CD4-positive, alpha-beta T cell treated with Interleukin-4 for 1 hour (primary cell): ENCODE results near the gene CHTF8.
A peak's percentile ranks its signal among the peaks of the same experiment; 100 is the strongest.
"Not testable (repeated sequence)": the region's sequence is repeated elsewhere in the genome, so short reads cannot be mapped to it uniquely, and the experiment has no call there.

Experiments used
- DNase-seq, 2 donors: peaks; one replicate each; pipeline ENCODE4 v3.0.0-alpha.2; 2020 to 2022

The CHTF8 gene

DNA sequence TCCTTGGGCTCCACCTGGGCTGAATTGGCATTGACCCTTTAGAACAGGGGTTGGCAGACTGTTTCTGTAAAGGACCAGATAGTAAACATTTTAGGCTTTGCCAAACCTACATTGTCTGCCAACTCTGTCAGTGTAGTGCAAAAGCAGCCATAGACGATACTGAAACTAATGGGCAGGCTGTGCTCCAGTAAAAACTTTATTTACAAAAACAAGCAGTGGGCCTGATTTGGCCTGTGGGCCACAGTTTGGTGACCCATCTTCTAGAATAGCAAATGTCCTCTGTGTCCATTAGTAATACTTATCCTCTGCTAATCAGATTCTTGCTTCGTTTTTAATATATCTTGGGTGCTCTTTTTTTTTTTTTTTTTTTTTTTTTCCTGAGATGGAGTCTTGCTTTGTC, 6.2 kb upstream of the CHTF8 start:
- no peak for DNase-seq

DNA sequence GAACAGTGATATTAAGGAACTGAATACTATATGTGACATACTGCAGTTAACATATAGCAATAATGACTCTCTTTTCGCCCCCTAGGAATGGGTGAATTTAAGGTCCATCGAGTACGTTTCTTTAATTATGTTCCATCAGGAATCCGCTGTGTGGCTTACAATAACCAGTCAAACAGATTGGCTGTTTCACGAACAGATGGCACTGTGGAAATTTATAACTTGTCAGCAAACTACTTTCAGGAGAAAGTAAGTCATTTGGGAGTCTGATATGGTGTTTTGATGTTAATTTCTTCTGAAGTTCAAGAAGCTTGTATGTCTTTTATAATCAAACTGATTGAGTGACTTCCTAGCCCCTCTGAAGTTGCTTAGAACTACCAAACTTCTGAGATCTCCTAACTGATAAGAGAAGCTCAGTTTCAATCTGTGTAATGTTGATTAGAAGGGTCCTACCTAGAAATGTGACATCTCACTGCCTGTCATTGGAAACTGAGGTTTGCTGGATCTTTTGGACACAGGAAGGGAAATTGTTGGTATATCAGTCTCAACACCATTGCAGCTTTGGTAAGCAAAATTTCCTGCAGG, 1.1 kb upstream of the CHTF8 start:
- peak in 1 of 2 donors; percentile 24 for DNase-seq

DNA sequence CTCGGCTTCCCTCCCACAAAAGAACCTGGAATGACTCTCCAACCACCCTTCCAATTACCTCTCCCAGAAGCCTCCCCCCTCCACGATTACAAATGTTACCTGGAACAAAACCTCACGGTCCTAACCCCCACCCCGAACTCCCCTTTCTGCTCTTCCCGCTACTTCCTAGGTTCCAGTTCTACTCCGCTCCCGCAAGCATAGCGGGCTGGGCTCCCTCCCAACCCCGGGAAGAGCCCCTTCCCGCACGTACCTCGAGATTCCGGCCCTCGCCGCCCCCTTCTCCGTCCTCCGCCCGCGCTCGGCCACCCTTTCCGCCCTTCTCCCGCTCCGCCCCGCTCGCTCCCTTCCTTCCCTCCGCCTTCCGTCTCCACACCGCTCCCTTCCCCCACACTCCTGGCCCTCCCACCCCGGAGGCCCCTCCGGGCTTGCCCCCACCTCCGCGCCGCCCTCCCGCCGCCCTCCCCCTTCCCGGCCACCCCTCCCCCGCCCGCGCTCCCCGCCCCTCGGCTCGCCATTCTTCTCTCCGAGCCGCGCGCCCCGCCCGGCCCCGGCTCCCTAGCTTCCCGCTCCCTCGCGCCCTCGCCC, 457 bp downstream of the CHTF8 start:
- DNase-seq, result peak; percentile 65 to 77

DNA sequence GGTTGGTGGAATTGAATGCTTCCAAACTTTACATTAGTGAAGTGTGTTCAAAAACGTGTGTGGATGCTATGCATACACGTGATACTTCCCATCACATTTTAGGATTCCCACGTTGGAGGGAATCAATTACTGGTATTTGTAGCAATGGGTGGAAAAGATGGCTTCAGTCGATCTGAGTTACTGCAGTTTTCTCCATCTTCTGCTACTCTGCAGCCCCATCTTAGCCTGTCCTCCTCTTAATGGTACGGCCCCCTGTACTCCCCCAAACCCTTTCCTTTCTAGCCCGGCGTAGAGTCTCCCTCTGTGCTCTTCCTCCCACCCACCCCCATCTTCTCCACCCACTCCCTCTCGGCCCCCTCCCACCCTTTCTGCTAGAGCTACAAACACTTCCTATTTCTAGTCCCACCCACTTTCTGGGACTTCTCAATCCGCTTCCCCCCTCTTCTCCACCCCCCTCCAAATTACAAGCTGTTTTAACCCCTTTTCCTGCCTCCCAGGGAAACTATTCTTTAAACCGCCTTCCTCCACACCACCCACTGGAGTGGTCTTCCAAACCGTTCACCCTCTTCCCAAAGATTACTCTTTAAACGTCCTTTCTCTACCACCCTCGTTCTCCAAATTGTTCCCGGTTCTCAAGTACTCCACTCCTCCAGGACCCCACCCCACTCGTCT, 1.1 kb downstream of the CHTF8 start:
- peak; percentile 15 to 34 for DNase-seq

DNA sequence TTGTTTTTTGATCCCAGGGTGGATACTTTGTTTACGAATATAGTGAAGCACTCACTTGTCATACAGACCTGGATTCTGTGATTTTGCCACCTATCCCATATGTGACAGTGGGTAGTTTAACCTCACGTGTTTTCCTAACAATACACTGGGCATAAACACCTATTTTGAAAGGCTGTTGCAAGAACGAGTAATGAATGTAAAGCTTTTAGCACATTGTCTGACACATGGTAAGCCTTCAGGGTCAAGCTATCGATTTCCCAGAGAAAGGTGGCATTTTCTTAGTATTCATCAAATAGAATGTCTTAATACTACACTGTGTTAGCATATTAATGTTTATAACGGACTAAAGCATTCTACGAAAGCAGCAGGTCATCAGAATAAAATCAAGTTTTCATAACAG, 1.9 kb downstream of the CHTF8 start:
- no peak for DNase-seq

DNA sequence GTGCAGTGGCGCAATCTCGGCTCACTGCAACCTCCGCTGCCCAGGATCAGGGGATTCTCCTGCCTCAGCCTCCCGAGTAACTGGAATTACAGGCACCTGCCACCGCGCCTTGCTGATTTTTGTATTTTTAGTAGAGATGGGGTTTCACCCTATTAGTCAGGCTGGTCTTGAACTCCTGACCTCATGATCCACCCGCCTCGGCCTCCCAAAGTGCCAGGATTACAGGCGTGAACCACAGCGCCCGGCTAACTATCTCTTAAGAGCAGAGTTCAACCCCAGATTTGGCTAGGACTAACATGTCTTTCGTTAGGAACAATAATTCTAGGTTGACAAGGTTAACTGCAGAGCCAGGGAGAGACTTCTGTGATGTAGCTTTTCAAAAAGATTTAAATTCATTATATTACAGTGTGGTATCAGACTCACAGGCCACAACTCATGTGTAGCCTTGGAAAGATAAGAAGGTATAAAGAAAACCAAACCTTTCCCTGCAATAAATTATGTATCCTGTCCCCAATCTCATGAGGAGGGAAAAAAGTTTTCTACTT, 4.3 kb downstream of the CHTF8 start:
- DNase-seq, result no peak

- DNase-seq, result not testable (repeated sequence)
Measured at GRCh38 chr16:69126801-69127200, 5.6 kb downstream of the CHTF8 start.

GRCh38 chr16:69126221-69126620, 6.2 kb downstream of the CHTF8 start:
- DNase-seq, result no peak

DNA sequence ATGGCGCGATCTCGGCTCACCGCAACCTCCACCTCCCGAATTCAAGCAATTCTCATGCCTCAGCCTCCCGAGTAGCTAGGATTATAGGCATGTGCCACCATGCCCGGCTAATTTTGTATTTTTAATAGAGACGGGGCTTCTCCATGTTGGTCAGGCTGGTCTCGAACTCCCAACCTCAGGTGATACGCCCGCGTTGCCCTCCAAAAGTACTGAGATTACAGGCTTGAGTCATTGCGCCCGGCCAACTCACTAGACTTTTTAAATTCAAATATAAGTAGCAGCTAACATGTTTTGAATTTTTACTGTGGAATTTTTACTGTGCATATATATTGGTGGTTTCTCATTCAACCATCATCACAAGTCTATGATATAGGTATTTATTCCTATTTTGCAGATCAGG, 7.4 kb downstream of the CHTF8 start:
- not testable (repeated sequence) for DNase-seq

GRCh38 chr16:69124406-69124805, 8.0 kb downstream of the CHTF8 start:
- not testable (repeated sequence) for DNase-seq

GRCh38 chr16:69123910-69124309, 8.5 kb downstream of the CHTF8 start:
- DNase-seq, result peak; percentile 68 to 77

DNA sequence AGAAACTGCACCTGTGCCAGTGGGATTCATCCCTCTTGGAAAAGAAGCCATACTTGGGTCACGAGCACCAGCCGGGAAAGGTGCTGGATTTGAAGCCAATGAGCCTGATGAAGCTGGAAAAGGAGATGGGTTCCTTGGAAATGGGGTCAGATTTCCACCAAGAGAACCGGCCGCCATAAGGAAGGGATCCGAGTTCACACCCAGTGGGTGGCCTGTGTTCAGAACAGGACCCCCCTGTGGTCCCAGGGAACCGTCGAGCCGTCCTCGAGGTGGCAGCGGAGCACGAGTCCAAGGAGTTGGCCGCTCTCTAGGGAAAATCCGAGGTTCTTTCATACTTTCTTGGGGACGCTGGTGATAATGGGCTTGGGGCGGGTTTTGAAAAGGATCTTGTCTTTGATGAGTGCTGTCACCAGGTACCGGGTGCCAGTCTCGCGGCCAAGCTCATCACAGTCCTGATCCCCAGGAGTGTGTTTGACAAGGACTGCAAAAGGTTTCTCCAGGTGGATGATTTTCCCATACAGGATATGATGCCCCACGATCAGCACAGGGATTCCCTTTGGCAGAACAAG, 12.2 kb downstream of the CHTF8 start:
- DNase-seq, result no peak

DNA sequence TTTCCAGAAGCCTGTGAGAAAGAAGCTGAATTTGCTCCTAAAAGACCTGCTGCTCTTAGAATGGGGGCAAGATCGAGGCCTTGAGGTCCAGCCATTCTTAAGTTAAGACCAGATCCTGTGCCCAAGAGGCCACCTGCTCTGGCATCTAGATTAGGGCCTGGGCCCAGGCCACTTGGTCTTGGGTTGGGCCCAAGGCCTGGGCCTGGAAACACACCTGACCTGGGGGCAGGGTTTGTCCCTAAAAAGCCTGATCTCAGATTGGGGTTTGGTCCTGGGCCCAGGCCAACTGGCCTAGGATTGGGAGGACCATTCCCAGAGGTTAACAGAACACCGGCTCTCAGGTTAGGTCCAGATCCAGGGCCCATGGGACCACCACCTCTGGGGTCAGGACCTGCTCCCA, 12.9 kb downstream of the CHTF8 start:
- no peak for DNase-seq

GRCh38 chr16:69118994-69119393, 13.4 kb downstream of the CHTF8 start:
- no peak for DNase-seq

DNA sequence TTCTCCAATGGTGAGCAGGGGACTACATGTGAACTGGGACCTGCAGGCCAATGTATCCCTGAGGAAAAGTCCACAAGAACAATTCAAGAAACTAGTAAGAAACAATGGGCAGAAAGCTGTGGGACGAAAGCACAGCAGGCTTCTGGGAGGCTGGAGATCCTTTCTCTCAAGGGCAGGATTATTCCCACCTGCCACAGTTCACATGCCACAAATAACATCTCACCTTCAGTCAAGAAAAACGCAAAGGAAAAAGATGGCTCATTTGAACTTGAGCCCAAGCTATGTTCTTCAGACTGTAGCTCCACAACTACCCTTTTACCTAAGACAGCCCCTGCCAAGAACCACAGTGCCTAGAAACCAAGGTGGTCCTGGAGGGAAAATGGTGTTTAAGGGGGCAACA, 13.9 kb downstream of the CHTF8 start:
- DNase-seq, result no peak

GRCh38 chr16:69116906-69117305, 15.5 kb downstream of the CHTF8 start:
- no peak for DNase-seq

DNA sequence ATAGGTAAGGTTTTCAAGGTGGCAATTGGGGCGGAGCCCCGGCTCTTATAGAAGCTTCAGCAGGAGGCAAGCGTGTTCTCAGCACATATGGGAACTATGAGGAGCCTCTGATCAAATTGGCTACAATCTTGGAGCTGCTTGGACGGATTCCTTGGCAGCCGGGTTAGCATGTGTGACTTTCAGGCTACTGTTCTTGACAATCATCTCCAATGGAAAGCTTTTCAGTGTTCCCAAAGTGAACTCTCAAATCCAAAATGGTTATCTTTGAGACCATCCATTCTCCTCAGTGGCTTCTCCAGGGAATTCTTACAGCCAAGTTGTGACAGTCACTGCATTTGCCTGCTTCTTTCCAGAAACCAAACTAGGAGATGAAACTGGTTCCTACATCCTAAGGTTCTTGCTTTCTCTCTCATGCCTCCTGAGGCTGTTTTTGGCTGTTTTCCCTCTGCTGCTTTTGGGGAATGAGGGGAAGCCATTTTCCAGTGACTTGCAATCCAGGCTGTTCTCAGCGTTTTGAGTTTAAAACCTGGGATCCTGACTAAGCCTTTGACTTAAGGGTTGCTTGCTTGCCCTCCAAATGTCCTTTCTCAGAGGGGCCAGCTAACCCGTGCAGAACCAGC, 16.0 kb downstream of the CHTF8 start:
- DNase-seq, result no peak

- no peak for DNase-seq
Measured at GRCh38 chr16:69115837-69116236, 16.6 kb downstream of the CHTF8 start.

GRCh38 chr16:69115361-69115760, 17.0 kb downstream of the CHTF8 start:
- no peak for DNase-seq

DNA sequence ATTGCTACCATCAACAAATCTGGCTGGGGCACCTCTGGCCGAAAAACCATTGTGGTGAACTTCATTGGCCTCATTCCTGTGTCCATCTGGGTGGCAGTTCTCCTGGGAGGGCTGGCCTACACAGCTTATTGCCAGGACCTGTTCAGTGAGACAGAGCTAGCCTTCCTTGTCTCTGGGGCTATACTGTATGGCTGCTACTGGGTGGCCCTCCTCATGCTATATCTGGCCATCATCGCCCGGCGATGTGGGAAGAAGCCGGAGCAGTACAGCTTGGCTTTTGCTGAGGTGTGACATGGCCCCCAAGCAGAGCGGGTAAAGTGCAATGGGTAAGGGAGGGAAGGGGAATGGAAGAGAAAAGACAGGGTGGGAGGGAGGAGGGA, 17.4 kb downstream of the CHTF8 start:
- DNase-seq, result no peak

GRCh38 chr16:69114346-69114975, 17.9 kb downstream of the CHTF8 start:
- DNase-seq, result no peak

- no peak for DNase-seq
Measured at GRCh38 chr16:69113216-69113615, 19.2 kb downstream of the CHTF8 start.
